HCEC 1CT (cell line): ENCODE measurements around the gene PTRHD1.
"Not testable (repeated sequence)": the region's sequence is repeated elsewhere in the genome, so short reads cannot be mapped to it uniquely, and the experiment has no call there.

Experiments used
- DNase-seq: peaks from one replicate; pipeline ENCODE4 v3.0.0-alpha.2; 2017

The PTRHD1 gene

DNA sequence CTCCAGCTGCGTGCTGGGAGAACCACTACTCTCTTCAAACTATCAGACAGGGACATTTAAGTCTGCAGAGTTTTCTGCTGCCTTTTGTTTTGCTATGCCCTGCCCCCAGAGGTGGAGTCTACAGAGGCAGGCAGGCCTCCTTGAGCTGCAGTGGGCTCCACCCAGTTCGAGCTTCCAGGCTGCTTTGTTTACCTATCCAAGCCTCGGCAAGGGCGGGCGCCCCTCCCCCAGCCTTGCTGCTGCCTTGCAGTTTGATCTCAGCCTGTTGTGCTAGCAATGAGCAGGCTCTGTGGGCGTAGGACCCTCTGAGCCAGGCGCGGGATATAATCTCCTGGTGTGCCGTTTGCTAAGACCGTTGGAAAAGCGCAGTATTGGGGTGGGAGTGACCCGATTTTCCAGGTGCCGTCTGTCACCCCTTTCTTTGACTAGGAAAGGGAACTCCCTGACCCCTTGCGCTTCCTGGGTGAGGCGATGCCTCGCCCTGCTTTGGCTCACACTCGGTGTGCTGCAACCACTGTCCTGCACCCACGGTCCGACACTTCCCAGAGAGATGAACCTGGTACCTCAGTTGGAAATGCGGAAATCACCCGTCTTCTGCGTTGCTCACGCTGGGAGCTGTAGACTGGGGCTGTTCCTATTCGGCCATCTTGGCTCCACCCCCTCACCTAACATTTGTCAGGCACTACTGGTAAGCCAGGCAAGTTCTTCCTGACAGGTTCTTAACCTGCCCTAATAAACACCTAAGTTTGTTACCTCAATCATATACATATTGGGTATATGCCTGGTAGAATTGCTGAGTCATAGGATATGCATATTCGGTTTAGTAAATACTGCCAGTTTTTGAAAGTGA is 12.8 kb upstream of the PTRHD1 start:
- not testable (repeated sequence) for DNase-seq

DNA sequence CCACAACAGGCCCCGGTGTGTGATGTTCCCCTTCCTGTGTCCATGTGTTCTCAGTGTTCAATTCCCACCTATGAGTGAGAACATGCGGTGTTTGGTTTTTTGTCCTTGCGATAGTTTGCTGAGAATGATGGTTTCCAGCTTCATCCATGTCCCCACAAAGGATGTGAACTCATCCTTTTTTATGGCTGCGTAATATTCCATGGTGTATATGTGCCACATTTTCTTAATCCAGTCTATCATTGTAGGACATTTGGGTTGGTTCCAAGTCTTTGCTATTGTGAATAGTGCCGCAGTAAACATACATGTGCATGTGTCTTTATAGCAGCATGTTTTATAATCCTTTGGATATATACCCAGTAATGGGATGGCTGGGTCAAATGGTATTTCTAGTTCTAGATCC is 7.3 kb upstream of the PTRHD1 start:
- DNase-seq = not testable (repeated sequence)

DNA sequence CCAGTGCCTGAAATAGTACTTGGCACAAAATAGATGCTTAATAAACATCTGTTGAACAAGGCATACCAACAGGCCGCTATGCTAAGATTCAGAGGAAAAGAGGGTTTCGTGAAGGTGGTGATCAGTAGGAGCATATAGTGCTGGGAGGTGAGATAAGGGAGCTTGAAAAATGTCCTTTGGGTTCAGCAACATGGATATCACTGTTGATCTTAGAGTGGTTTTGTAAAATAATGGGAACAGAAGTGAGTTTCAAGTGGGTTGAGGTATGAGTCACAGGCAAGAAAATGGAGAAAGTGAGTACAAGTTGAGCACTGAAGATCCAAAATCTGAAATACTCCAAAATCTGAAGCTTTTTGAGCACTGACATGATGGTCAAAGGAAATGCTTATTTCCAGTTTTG is 4.5 kb upstream of the PTRHD1 start:
- DNase-seq = no peak

DNA sequence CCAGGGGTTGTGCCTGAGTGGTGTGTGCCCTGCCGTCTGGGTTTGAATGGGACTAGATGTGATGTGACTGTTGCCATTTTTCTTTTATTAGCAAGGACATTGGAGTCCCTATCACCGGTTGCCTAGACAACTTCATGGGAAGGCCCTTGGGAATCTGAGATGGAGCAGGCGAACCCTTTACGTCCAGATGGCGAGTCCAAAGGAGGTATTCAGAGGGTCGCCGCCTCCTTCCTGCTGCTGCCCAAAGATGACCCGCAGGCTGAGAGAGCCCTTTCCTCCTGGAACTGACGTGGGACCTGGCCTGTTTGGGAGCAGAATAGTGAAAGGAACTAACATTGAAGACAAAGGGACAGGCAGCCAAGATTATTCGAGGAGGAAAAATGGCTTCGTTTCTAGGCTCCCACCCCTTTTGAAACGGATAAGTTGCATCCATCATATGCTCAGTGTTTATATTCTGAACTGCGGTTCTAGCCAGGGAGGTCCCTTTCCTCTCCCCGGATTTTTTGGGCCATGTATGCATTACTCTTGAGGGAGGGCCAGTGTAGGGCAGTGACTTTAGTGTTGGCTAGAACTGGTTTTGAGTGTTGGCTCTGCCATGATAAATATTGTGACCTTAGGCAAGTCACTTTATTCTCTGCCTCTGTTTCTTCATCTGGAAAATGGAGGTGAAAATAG is 707 bp upstream of the PTRHD1 start:
- peak; percentile 49 for DNase-seq

DNA sequence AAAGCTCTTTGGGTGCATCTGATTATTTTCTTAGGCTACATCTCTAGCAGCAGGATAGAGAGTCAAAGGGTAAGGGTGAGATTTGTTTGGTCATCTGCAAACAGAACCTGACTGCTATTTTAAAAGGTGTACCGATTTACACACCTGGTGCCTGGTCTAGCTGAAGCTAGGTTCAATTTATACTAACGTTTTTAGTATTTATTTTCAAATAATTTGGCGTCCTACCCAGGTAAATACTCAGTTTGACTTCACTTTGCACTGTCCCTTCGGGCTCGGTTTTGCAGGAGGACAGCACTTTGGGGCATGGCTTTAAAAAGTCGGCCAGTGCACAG is 683 bp downstream of the PTRHD1 start:
- no peak for DNase-seq

DNA sequence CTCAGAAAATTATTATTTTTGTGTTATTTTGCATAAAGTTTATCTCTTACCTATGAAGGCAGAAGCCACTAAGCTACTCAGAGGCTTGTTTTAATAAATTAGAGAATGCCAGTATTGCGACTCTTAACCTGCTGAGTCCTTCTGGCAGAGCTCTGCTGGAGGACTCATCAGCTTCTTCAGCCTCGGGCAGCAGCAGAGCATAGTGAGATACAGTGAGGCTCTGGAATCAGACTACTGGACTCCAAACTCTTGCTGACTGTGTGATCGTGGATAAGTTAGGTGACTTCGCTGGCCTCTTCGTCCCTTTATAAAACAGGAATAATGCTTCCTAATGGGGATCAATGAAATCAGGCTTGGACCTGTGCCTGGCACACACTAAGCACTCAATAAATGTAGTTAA is 1.7 kb downstream of the PTRHD1 start:
- DNase-seq = no peak

- DNase-seq = no peak
Measured at GRCh38 chr2:24788816-24789215, 4.4 kb downstream of the PTRHD1 start.

DNA sequence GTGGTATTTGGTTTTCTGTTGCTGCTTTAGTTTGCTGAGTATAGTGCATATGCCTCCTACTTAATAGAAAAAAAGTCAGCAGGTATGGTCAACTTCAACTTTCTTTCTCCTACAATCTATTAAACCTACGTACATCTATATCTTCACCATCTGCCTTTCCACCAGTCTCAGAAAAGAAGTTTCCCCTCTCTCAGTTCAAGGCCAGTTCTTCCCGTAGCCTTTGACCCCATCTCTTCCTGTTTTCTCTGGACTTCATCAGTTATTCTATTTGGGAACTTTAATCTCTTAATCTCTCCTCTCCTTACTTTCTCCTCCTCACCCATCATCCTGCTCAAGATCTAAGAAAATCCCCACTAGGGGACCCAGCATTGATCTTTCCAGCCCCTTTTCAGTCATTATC is 5.7 kb downstream of the PTRHD1 start:
- no peak for DNase-seq

- DNase-seq = no peak
Measured at GRCh38 chr2:24785671-24786321, 7.4 kb downstream of the PTRHD1 start.

GRCh38 chr2:24783641-24784040 is 9.6 kb downstream of the PTRHD1 start:
- DNase-seq = no peak

DNA sequence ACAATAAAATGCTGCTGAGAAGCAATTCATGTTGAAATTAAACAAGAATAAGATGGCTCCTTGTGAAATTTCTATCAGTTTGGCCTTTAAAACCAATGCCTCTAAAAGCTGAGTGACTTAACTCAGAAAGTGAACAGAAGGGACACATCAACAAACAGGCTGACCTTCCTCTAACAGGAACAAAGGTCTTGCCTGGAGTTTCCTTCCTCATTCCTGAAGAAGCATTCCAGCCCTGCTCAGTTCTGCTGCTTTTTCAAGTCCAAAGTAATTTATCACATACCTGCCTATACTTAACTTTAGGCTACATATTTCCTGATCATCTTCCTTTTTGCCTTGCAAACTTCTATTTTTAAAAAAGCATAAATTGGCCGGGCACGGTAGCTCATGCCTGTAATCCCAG is 14.1 kb downstream of the PTRHD1 start:
- no peak for DNase-seq

- no peak for DNase-seq
Measured at GRCh38 chr2:24774373-24774772, 18.8 kb downstream of the PTRHD1 start.

- DNase-seq = no peak
Measured at GRCh38 chr2:24771764-24772586, 21.2 kb downstream of the PTRHD1 start.

- DNase-seq = no peak
Measured at GRCh38 chr2:24771061-24771460, 22.1 kb downstream of the PTRHD1 start.

DNA sequence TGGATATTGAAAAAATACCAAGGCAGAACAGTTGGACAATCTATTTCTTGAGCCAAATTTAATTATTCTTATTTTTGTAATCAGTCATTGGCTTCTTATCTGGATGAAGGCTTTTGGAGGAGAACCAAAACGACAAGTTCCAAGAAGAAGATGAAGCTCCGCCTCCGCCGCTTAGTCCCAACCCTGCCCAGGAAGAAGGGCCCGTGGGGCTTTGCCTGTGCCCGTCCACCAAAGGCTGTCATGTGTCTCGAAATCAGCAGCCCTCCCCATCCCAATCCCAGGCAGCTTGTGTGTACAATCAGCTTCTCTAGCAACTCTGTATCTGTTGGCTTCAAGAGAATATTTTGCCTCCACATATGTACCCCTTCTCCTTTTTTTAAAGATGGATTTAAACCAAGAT is 24.6 kb downstream of the PTRHD1 start:
- no peak for DNase-seq

- no peak for DNase-seq
Measured at GRCh38 chr2:24768013-24768412, 25.2 kb downstream of the PTRHD1 start.

DNA sequence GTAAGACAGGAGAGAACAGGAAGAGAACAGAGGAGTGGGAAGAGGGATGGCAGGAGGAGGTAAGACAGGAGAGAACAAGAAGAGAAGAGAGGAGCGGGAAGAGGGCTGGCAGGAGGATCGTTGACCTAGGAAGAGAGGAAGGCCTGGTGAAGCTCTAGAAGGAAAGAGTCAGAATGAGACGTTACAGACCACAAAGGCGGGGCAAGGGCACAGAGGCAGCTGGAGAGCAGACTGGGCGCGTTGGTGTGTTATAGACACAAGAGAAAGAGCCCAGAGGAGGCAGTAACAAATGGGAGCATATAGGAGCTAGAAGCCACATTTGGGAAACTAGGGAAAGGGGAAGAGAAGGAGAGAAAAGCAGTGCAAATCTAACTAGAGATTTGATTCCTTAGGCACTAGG is 26.6 kb downstream of the PTRHD1 start:
- DNase-seq = no peak

GRCh38 chr2:24763843-24764242 is 29.3 kb downstream of the PTRHD1 start:
- no peak for DNase-seq

DNA sequence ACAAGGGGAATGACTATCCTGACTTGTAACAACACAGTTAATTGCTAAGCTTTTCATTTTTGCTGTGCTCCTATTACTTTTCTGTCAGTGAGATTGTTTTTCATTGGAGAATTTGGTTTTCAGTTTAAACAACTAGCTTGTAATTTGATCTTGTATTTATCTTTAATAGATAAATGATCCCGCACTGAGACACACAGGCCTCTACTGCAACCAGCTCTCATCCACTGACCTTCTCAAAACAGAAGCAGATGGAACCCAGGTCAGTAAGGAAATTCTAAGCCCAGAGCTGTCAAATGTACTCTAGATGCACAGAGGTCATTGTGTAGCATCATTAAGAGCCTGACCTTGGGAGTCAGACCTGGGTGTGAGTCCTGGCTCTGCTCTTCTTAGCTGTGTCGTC is 30.7 kb downstream of the PTRHD1 start:
- no peak for DNase-seq

- no peak for DNase-seq
Measured at GRCh38 chr2:24761866-24762265, 31.3 kb downstream of the PTRHD1 start.

DNA sequence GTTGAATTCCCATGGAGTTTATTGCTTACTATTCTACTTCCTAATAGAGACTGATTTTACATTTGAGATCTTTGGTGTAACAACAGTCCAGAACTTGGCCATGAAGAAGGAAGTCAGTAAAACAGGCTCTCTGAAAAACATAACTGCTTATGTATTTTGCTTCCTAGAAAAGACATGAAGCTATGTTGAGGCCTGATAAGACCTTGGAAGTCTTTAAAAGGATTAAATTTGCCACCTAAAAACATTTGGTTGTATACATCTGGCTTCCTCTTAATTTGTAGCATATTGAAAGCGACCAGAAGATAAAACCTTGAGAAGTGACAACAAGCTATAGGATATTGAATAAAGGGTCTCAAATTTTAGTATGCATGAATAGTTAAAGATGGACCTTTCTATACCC is 36.4 kb downstream of the PTRHD1 start:
- DNase-seq = no peak

- DNase-seq = no peak
Measured at GRCh38 chr2:24754985-24755705, 38.0 kb downstream of the PTRHD1 start.
